Neural progenitor cell (in vitro differentiated cells): ENCODE results near the gene ZFHX3.

ENCODE experiments used
- EZH2phosphoT487 ChIP-seq: fragments of 200-600 bp; sonication (generic); IDR thresholded peaks from 2 replicates; pipeline ENCODE4 v1.6.1; 2017; ENCODE audit warnings: antibody characterized with exemption
- TF ChIP-seq, protein P1 (sequence below): fragments of 200-600 bp; sonication (generic); IDR thresholded peaks from 2 replicates; pipeline ENCODE4 v1.5.1; 2017; ENCODE audit warnings: antibody characterized with exemption, mild to moderate bottlenecking

DNA sequence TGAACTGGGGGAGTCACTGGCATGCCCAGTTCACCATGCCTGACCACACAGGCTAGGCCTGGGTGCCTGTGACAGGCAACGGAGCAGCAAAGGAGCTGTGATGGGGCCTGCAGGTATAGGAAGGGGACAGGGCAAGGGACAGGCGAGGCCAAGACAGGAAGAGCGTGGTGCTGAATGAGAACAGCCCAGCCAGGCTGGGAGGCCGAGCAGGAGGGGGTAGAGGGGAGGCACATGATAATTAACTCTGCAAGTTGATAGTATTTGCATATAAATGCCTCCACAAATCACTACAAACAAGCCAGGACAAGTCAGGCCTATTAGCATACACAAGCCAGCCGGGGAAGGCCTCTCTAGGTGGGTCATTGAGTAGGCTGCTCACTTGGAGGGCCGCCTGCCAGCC, 7.8 kb downstream of the ZFHX3 start:
- TF ChIP-seq, protein P1, sequence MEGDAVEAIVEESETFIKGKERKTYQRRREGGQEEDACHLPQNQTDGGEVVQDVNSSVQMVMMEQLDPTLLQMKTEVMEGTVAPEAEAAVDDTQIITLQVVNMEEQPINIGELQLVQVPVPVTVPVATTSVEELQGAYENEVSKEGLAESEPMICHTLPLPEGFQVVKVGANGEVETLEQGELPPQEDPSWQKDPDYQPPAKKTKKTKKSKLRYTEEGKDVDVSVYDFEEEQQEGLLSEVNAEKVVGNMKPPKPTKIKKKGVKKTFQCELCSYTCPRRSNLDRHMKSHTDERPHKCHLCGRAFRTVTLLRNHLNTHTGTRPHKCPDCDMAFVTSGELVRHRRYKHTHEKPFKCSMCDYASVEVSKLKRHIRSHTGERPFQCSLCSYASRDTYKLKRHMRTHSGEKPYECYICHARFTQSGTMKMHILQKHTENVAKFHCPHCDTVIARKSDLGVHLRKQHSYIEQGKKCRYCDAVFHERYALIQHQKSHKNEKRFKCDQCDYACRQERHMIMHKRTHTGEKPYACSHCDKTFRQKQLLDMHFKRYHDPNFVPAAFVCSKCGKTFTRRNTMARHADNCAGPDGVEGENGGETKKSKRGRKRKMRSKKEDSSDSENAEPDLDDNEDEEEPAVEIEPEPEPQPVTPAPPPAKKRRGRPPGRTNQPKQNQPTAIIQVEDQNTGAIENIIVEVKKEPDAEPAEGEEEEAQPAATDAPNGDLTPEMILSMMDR: no peak
- TF ChIP-seq EZH2phosphoT487: no peak
